ENCODE data around the gene CHMP6. TPM values are rescaled to one million over a fixed set of nuclear protein-coding genes. Genes with fewer than 3 reads are reported as not detected.

Gene CHMP6
- total and polyA plus RNA-seq, 4 experiments from 2014 or later, result 36.7 to 48.7 (median 41.9) TPM

- Histone ChIP-seq H3K27me3 (ENCODE audit: insufficient read depth, low read length) (peaks cover 6% of the 10 kb centered on the region), H3K4me1 (ENCODE audit: insufficient read depth, low read length) (peaks cover 13% of the 10 kb centered on the region), H3K9me3 (ENCODE audit: control insufficient read depth in 1 of 2, low read length in 2 of 2) (no peaks in the 10 kb centered on the region), H3K36me3 (ENCODE audit: insufficient read depth, low read length) (no peaks in the 10 kb centered on the region), H3K27ac (ENCODE audit: low read depth, low read length) (no peak overlapping the region), H3K4me3 (ENCODE audit: low read length in 2 of 2) (no peak overlapping the region)
- CTCF ChIA-PET (ENCODE audit: partially characterized antibody), result interaction anchor here (1.6 kb wide), 1 partner anchor 16 kb away, joined by 5 read pairs; no protein-coding TSS in a partner anchor
- Mint-ChIP-seq H3K9me3 (no peaks in the 10 kb centered on the region), H3K27me3 (peaks cover 10 to 12% of the 10 kb centered on the region in 2 donors), H3K27ac (no peak overlapping the region), H3K36me3 (peaks cover 1 to 4% of the 10 kb centered on the region in 2 donors), H3K4me3 (peak overlapping the region in 3 of 8 donors; percentile 63 to 70 (median 66)), H3K4me1 (peaks cover 11 to 31% (median 14%) of the 10 kb centered on the region in 4 donors)
- POLR2A ChIA-PET (ENCODE audit: partially characterized antibody), result interaction anchor here (1.1 to 2.2 kb wide), 3 partner anchors 11 to 20 kb away, joined by 3 to 12 read pairs (median 4); no protein-coding TSS in a partner anchor
- DNase-seq, result no peak
- intact Hi-C loops (cut with micrococcal nuclease), result no loop called here
Measured at GRCh38 chr17:81003711-81004475, 12.3 kb downstream of the CHMP6 start.

- POLR2A ChIA-PET (ENCODE audit: partially characterized antibody), result interaction anchor here (1.3 kb wide), 1 partner anchor 11 kb away, joined by 4 read pairs; no protein-coding TSS in a partner anchor
- H3K27me3 Mint-ChIP-seq, result peaks cover 10 to 12% of the 10 kb centered on the region in 2 donors
- peaks cover 0 to 10% of the 10 kb centered on the region in 2 donors for H3K36me3 Mint-ChIP-seq
- H3K4me3 Mint-ChIP-seq, result peak overlapping the region in 1 of 8 donors; percentile 21
- H3K9me3 Mint-ChIP-seq, result peaks cover 0 to 13% (median 8%) of the 10 kb centered on the region in 8 donors
- DNase-seq, result no peak
- H3K36me3 ChIP-seq (ENCODE audit: insufficient read depth, low read length), result no peaks in the 10 kb centered on the region
- no peak overlapping the region for H3K4me3 ChIP-seq (ENCODE audit: low read length in 2 of 2)
- peaks cover 11 to 25% (median 14%) of the 10 kb centered on the region in 4 donors for H3K4me1 Mint-ChIP-seq
- H3K27ac Mint-ChIP-seq, result peak overlapping the region in 1 of 7 donors; percentile 36
- intact Hi-C loops (cut with micrococcal nuclease), result no loop called here
- peaks cover 6% of the 10 kb centered on the region for H3K27me3 ChIP-seq (ENCODE audit: insufficient read depth, low read length)
- no peak overlapping the region for H3K27ac ChIP-seq (ENCODE audit: low read depth, low read length)
- CTCF ChIA-PET (ENCODE audit: partially characterized antibody), result interaction anchor here (1.3 to 1.8 kb wide), 2 partner anchors 11 to 17 kb away, joined by 4 to 8 read pairs; no protein-coding TSS in a partner anchor
- no peaks in the 10 kb centered on the region for H3K9me3 ChIP-seq (ENCODE audit: control insufficient read depth in 1 of 2, low read length in 2 of 2)
- H3K4me1 ChIP-seq (ENCODE audit: insufficient read depth, low read length), result peaks cover 13% of the 10 kb centered on the region
Measured at GRCh38 chr17:81006891-81007290, 15.2 kb downstream of the CHMP6 start.

GRCh38 chr17:81008140-81008539, 16.5 kb downstream of the CHMP6 start:
- Histone ChIP-seq H3K36me3 (ENCODE audit: insufficient read depth, low read length) (no peaks in the 10 kb centered on the region), H3K4me3 (ENCODE audit: low read length in 2 of 2) (no peak overlapping the region), H3K9me3 (ENCODE audit: control insufficient read depth in 1 of 2, low read length in 2 of 2) (no peaks in the 10 kb centered on the region), H3K27me3 (ENCODE audit: insufficient read depth, low read length) (peaks cover 6% of the 10 kb centered on the region), H3K4me1 (ENCODE audit: insufficient read depth, low read length) (peaks cover 13% of the 10 kb centered on the region), H3K27ac (ENCODE audit: low read depth, low read length) (no peak overlapping the region)
- Mint-ChIP-seq H3K36me3 (peaks cover 0 to 10% of the 10 kb centered on the region in 2 donors), H3K4me1 (peaks cover 8 to 14% (median 11%) of the 10 kb centered on the region in 4 donors), H3K4me3 (no peak overlapping the region), H3K27me3 (peaks cover 10 to 12% of the 10 kb centered on the region in 2 donors), H3K27ac (no peak overlapping the region), H3K9me3 (peaks cover 0 to 15% (median 10%) of the 10 kb centered on the region in 8 donors)
- intact Hi-C loops (cut with micrococcal nuclease), result no loop called here
- CTCF ChIA-PET (ENCODE audit: partially characterized antibody), result interaction anchor here (1.1 kb wide), 1 partner anchor 94 kb away, joined by 3 read pairs; no protein-coding TSS in a partner anchor
- DNase-seq, result no peak
- POLR2A ChIA-PET (ENCODE audit: partially characterized antibody), result no interaction called here

- Histone ChIP-seq H3K4me1 (ENCODE audit: insufficient read depth, low read length) (peaks cover 7% of the 10 kb centered on the region), H3K36me3 (ENCODE audit: insufficient read depth, low read length) (no peaks in the 10 kb centered on the region), H3K27me3 (ENCODE audit: insufficient read depth, low read length) (peaks cover 6% of the 10 kb centered on the region), H3K4me3 (ENCODE audit: low read length in 2 of 2) (no peak overlapping the region), H3K27ac (ENCODE audit: low read depth, low read length) (no peak overlapping the region), H3K9me3 (ENCODE audit: control insufficient read depth in 1 of 2, low read length in 2 of 2) (no peaks in the 10 kb centered on the region)
- peaks cover 8 to 10% of the 10 kb centered on the region in 2 donors for H3K27me3 Mint-ChIP-seq
- H3K4me3 Mint-ChIP-seq, result no peak overlapping the region
- POLR2A ChIA-PET (ENCODE audit: partially characterized antibody), result no interaction called here
- CTCF ChIA-PET (ENCODE audit: partially characterized antibody), result interaction anchor here (0.7 to 1.1 kb wide), 2 partner anchors 42 to 93 kb away, joined by 3 to 4 read pairs; no protein-coding TSS in a partner anchor
- DNase-seq, result no peak
- intact Hi-C loops (cut with micrococcal nuclease), result no loop called here
- peaks cover 0 to 10% of the 10 kb centered on the region in 2 donors for H3K36me3 Mint-ChIP-seq
- H3K9me3 Mint-ChIP-seq, result peaks cover 0 to 15% (median 10%) of the 10 kb centered on the region in 8 donors
- no peak overlapping the region for H3K27ac Mint-ChIP-seq
- H3K4me1 Mint-ChIP-seq, result peaks cover 4 to 7% (median 6%) of the 10 kb centered on the region in 4 donors
Measured at GRCh38 chr17:81009136-81009535, 17.5 kb downstream of the CHMP6 start.

GRCh38 chr17:81010935-81011334, 19.3 kb downstream of the CHMP6 start:
- H3K27me3 Mint-ChIP-seq, result peaks cover 3 to 5% of the 10 kb centered on the region in 2 donors

GRCh38 chr17:81011951-81012350, 20.3 kb downstream of the CHMP6 start:
- no peaks in the 10 kb centered on the region for H3K36me3 ChIP-seq (ENCODE audit: insufficient read depth, low read length)
- H3K27ac Mint-ChIP-seq, result peak overlapping the region in 2 of 7 donors; percentile 57 to 63
- H3K27me3 ChIP-seq (ENCODE audit: insufficient read depth, low read length), result no peaks in the 10 kb centered on the region
- peaks cover 0 to 6% of the 10 kb centered on the region in 2 donors for H3K36me3 Mint-ChIP-seq
- peaks cover 0 to 27% (median 13%) of the 10 kb centered on the region in 8 donors for H3K9me3 Mint-ChIP-seq
- DNase-seq, result no peak
- ChIA-PET CTCF (ENCODE audit: partially characterized antibody) (interaction anchor here (1.7 kb wide), 1 partner anchor 12 kb away, joined by 3 read pairs; no protein-coding TSS in a partner anchor), POLR2A (ENCODE audit: partially characterized antibody) (no interaction called here)
- H3K4me1 Mint-ChIP-seq, result peaks cover 2 to 13% (median 4%) of the 10 kb centered on the region in 4 donors
- H3K4me1 ChIP-seq (ENCODE audit: insufficient read depth, low read length), result peaks cover 1% of the 10 kb centered on the region
- H3K27ac ChIP-seq (ENCODE audit: low read depth, low read length), result no peak overlapping the region
- peaks cover under 1 to 1% of the 10 kb centered on the region in 2 donors for H3K27me3 Mint-ChIP-seq
- no peaks in the 10 kb centered on the region for H3K9me3 ChIP-seq (ENCODE audit: control insufficient read depth in 1 of 2, low read length in 2 of 2)
- H3K4me3 ChIP-seq (ENCODE audit: low read length in 2 of 2), result no peak overlapping the region
- H3K4me3 Mint-ChIP-seq, result no peak overlapping the region
- intact Hi-C loops (cut with micrococcal nuclease), result no loop called here

More at GRCh38 chr17:81010935-81011334, 19.3 kb downstream of the CHMP6 start:
- CTCF ChIA-PET (ENCODE audit: partially characterized antibody), result interaction anchor here (1.0 kb wide), 1 partner anchor 13 kb away, joined by 5 read pairs; no protein-coding TSS in a partner anchor
- H3K4me1 ChIP-seq (ENCODE audit: insufficient read depth, low read length), result no peaks in the 10 kb centered on the region
- H3K4me1 Mint-ChIP-seq, result peaks cover 0 to 7% (median 0%) of the 10 kb centered on the region in 4 donors
- no peaks in the 10 kb centered on the region for H3K36me3 ChIP-seq (ENCODE audit: insufficient read depth, low read length)
- DNase-seq, result no peak
- no peaks in the 10 kb centered on the region for H3K9me3 ChIP-seq (ENCODE audit: control insufficient read depth in 1 of 2, low read length in 2 of 2)
- H3K9me3 Mint-ChIP-seq, result peaks cover 0 to 19% (median 12%) of the 10 kb centered on the region in 8 donors
- H3K4me3 Mint-ChIP-seq, result no peak overlapping the region
- no peaks in the 10 kb centered on the region for H3K27me3 ChIP-seq (ENCODE audit: insufficient read depth, low read length)
- no peak overlapping the region for H3K27ac ChIP-seq (ENCODE audit: low read depth, low read length)
- H3K27ac Mint-ChIP-seq, result no peak overlapping the region
- intact Hi-C loops (cut with micrococcal nuclease), result no loop called here
- H3K4me3 ChIP-seq (ENCODE audit: low read length in 2 of 2), result no peak overlapping the region
- POLR2A ChIA-PET (ENCODE audit: partially characterized antibody), result no interaction called here
- peaks cover 0 to 10% of the 10 kb centered on the region in 2 donors for H3K36me3 Mint-ChIP-seq
